Left kidney (tissue), 8 donors: Measurements from ENCODE around the gene GDF11. TPM values are rescaled to one million over a fixed set of nuclear protein-coding genes. Genes with fewer than 3 reads are reported as not detected.

Experiments
- DNase-seq: peaks from one replicate; pipeline ENCODE4 v3.0.0-alpha.2; 2013
- long read RNA-seq, 8 donors: transcript quantifications; one replicate each; lab custom pipeline, GENCODE V29; 2026
- polyA plus RNA-seq: library from polyadenylated mRNA; unstranded; fragments of 120-200 nt; gene quantifications from one replicate; pipeline ENCODE4 v1.2.1, GENCODE V29; 2013; ENCODE audit not compliant: insufficient read length

Gene GDF11
- 23.0 TPM for polyA plus RNA-seq
- long read RNA-seq, donor 1, full-length matches to known transcripts = 8 of 167 reads
- long read RNA-seq, donor 1, partial matches to known transcripts = 159 of 167 reads
- long read RNA-seq, donor 1, other reads (novel, unspliced or antisense) = 0 of 167 reads
- long read RNA-seq, donor 2, full-length matches to known transcripts = 8 of 8 reads
- long read RNA-seq, donor 2, partial matches to known transcripts = 0 of 8 reads
- long read RNA-seq, donor 2, other reads (novel, unspliced or antisense) = 0 of 8 reads
- long read RNA-seq, donor 3, full-length matches to known transcripts = 5 of 5 reads
- long read RNA-seq, donor 3, partial matches to known transcripts = 0 of 5 reads
- long read RNA-seq, donor 3, other reads (novel, unspliced or antisense) = 0 of 5 reads
- long read RNA-seq, donor 4, partial matches to known transcripts = 53 of 53 reads
- long read RNA-seq, donor 4, other reads (novel, unspliced or antisense) = 0 of 53 reads
- long read RNA-seq, donor 5, full-length matches to known transcripts = 13 of 287 reads
- long read RNA-seq, donor 5, partial matches to known transcripts = 257 of 287 reads
- long read RNA-seq, donor 5, other reads (novel, unspliced or antisense) = 17 of 287 reads
- long read RNA-seq, donor 6, full-length matches to known transcripts = 6 of 208 reads
- long read RNA-seq, donor 6, partial matches to known transcripts = 202 of 208 reads
- long read RNA-seq, donor 6, other reads (novel, unspliced or antisense) = 0 of 208 reads
- long read RNA-seq, donor 7, full-length matches to known transcripts = 6 of 225 reads
- long read RNA-seq, donor 7, partial matches to known transcripts = 205 of 225 reads
- long read RNA-seq, donor 7, other reads (novel, unspliced or antisense) = 14 of 225 reads
- long read RNA-seq, donor 8, full-length matches to known transcripts = 4 of 4 reads
- long read RNA-seq, donor 8, partial matches to known transcripts = 0 of 4 reads
- long read RNA-seq, donor 8, other reads (novel, unspliced or antisense) = 0 of 4 reads

GRCh38 chr12:55742719-55743405 is at the start of gene GDF11:
TSS of gene GDF11 (plus strand) at chr12:55743122. CDS start at chr12:55743317, 195 bp downstream.
- peak; percentile 83 for DNase-seq

GRCh38 chr12:55693323-55694187 is 49.4 kb upstream of the GDF11 start:
- no peak for DNase-seq

- DNase-seq = no peak
Observed at GRCh38 chr12:55694188-55694515, 48.8 kb upstream of the GDF11 start.

- DNase-seq = no peak
Observed at GRCh38 chr12:55694651-55695050, 48.3 kb upstream of the GDF11 start.

GRCh38 chr12:55695349-55695748 is 47.6 kb upstream of the GDF11 start:
- no peak for DNase-seq

GRCh38 chr12:55696141-55696540 is 46.8 kb upstream of the GDF11 start:
- DNase-seq = no peak

- no peak for DNase-seq
Observed at GRCh38 chr12:55696796-55697462, 46.0 kb upstream of the GDF11 start.

GRCh38 chr12:55697686-55698085 is 45.2 kb upstream of the GDF11 start:
- DNase-seq = no peak

GRCh38 chr12:55698241-55698955 is 44.5 kb upstream of the GDF11 start:
- no peak for DNase-seq

GRCh38 chr12:55698965-55699364 is 44.0 kb upstream of the GDF11 start:
- no peak for DNase-seq

- no peak for DNase-seq
Observed at GRCh38 chr12:55699471-55700055, 43.4 kb upstream of the GDF11 start.

GRCh38 chr12:55700255-55701018 is 42.5 kb upstream of the GDF11 start:
- no peak for DNase-seq

GRCh38 chr12:55702861-55703260 is 40.1 kb upstream of the GDF11 start:
- DNase-seq = no peak

- no peak for DNase-seq
Observed at GRCh38 chr12:55703288-55703687, 39.6 kb upstream of the GDF11 start.

GRCh38 chr12:55703901-55704761 is 38.8 kb upstream of the GDF11 start:
- no peak for DNase-seq

GRCh38 chr12:55704824-55705718 is 37.9 kb upstream of the GDF11 start:
- DNase-seq = no peak
